T-helper 17 cell (primary cell): ENCODE results near the gene LRRC9. TPM values are rescaled to one million over a fixed set of nuclear protein-coding genes. Genes with fewer than 3 reads are reported as not detected.
"Not testable (repeated sequence)": the region's sequence is repeated elsewhere in the genome, so short reads cannot be mapped to it uniquely, and the experiment has no call there.

Source experiments
- ATAC-seq: fragments of 150-1000 bp; cut with Tn5 transposase; 2 replicates; pipeline ENCODE4 v1.10.0; 2021; ENCODE audit warnings: mild to moderate bottlenecking, moderate library complexity
- DNase-seq, 3 donors: peaks; one replicate each; pipeline versions ENCODE4 v3.0.0 to v3.0.0-alpha.2; 2020 to 2021
- H3K9me3 ChIP-seq: one replicate; pipeline ENCODE4 v1.7.0; 2013; ENCODE audit warnings: low read length, mild to moderate bottlenecking; ENCODE audit not compliant: control insufficient read depth, poor library complexity, severe bottlenecking
- H3K27ac Mint-ChIP-seq: one replicate; pipeline ENCODE4 v1.8.0; 2022; ENCODE audit warnings: mild to moderate bottlenecking, moderate library complexity, mixed read lengths
- H3K27me3 Mint-ChIP-seq: one replicate; pipeline ENCODE4 v1.8.0; 2022; ENCODE audit warnings: mixed read lengths
- H3K36me3 Mint-ChIP-seq: one replicate; pipeline ENCODE4 v1.8.0; 2022; ENCODE audit warnings: low read depth, mixed read lengths
- H3K4me1 Mint-ChIP-seq: one replicate; pipeline ENCODE4 v1.8.0; 2022; ENCODE audit warnings: mild to moderate bottlenecking, mixed read lengths
- H3K4me3 Mint-ChIP-seq: one replicate; pipeline ENCODE4 v1.8.0; 2022; ENCODE audit warnings: mild to moderate bottlenecking, moderate library complexity, mixed read lengths
- total RNA-seq, 4 donors: library from RNA in 2 of 4; stranded (reverse) in 2 of 4; gene quantifications; one replicate each; pipeline ENCODE4 v1.2.3 and lab custom pipeline; 2022 to 2026

Gene LRRC9
- total RNA-seq, 2 donors from 2014 or later: not detected

DNA sequence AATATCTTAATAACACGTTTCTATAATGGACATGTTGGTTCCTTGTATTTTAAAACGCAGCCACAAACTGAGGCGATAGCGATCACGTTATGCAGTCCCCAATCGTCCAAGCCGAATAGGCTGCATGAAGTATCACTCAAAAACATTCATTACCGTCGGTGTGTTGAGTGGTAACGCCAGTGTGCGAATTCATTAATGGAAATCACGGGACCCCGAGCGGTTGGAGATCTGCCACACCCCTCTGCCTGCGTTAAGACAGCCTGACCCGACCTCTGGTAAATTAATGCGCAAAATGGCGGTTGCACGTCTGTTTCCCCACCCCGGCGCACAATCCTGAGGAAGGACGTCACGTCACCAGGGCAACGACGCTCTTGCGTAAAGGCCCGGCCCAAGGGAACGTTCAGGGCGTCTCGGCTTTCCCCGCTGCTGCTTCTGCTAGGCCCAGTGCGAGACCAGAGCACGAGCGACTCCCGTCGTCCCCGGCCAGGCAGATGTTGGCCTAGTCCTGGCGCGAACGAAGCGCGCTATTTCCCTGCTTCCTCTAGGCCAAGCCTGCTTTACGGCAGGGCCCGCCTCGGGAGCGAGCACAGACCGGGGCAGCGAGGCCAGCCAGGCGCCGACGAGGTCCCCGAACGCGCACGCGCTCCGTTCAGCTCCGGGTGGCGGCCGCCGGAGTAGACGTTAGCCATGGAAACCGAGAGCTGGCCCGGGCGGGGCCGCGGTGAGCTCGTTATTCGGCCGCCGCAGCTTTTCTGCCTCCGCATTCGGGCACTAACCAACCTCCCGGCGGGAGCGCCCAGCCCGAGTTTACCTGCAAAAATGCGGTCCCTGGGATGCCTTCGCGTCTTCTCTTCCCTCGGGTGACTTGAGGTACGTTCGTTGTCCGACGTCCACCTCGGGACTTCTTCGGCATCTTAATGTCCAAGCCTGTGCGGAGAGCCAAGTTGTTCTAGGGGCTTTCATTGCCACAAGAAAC, 171.9 kb downstream of the LRRC9 start, which contains the start of gene PCNX4:
Gene PCNX4 (plus strand): TSS at position 374 of the 976 bp plus-strand sequence. CDS start 15,716 bp downstream, outside the sequence.
- H3K27me3 Mint-ChIP-seq: no peaks in the 10 kb centered on the region
- H3K4me1 Mint-ChIP-seq: peaks cover 40% of the 10 kb centered on the region
- H3K9me3 ChIP-seq: no peaks in the 10 kb centered on the region
- peaks cover 2% of the 10 kb centered on the region for H3K36me3 Mint-ChIP-seq
- DNase-seq: peak; percentile 82 to 89 (median 86)
- H3K4me3 Mint-ChIP-seq: peak within 1 kb of the TSS; percentile 97
- ATAC-seq: peak; percentile 92
- H3K27ac Mint-ChIP-seq: peak within 1 kb of the TSS; percentile 98

GRCh38 chr14:60092526-60092920, 172.6 kb downstream of the LRRC9 start:
- ATAC-seq (no peak), DNase-seq (no peak)
- no peaks in the 10 kb centered on the region for H3K9me3 ChIP-seq
- peaks cover 2% of the 10 kb centered on the region for H3K36me3 Mint-ChIP-seq
- peaks cover 40% of the 10 kb centered on the region for H3K4me1 Mint-ChIP-seq
- H3K4me3 Mint-ChIP-seq: peak overlapping the region; percentile 97
- no peaks in the 10 kb centered on the region for H3K27me3 Mint-ChIP-seq
- peak overlapping the region; percentile 98 for H3K27ac Mint-ChIP-seq

DNA sequence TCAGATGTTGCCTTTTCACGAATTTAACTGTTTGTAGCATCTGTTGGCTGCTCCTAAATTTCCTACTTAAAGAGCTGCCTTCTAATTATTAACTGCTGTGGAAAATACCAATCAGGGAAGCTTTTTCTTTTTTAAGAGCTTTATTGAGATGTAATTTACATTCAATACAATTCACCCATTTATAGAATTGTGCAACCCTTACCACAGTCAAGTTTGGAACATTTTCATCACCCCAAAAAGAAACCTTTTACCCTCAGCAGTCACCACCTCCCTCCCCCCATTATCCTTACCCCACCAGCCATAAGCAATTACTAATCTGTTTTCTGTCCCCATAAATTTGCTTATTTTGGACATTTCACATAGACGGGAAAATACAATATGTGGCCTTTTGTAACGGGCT, 173.1 kb downstream of the LRRC9 start:
- H3K4me1 Mint-ChIP-seq: peaks cover 44% of the 10 kb centered on the region
- peak overlapping the region; percentile 98 for H3K27ac Mint-ChIP-seq
- H3K9me3 ChIP-seq: no peaks in the 10 kb centered on the region
- no peaks in the 10 kb centered on the region for H3K27me3 Mint-ChIP-seq
- H3K36me3 Mint-ChIP-seq: peaks cover 6% of the 10 kb centered on the region
- ATAC-seq (no peak), DNase-seq (no peak)
- peak overlapping the region; percentile 97 for H3K4me3 Mint-ChIP-seq

GRCh38 chr14:60093606-60094005, 173.7 kb downstream of the LRRC9 start:
- H3K27ac Mint-ChIP-seq: peak overlapping the region; percentile 98
- no peak for ATAC-seq
- no peaks in the 10 kb centered on the region for H3K27me3 Mint-ChIP-seq
- H3K36me3 Mint-ChIP-seq: peaks cover 7% of the 10 kb centered on the region
- no peaks in the 10 kb centered on the region for H3K9me3 ChIP-seq
- H3K4me1 Mint-ChIP-seq: peaks cover 48% of the 10 kb centered on the region
- peak overlapping the region; percentile 97 for H3K4me3 Mint-ChIP-seq
- no peak for DNase-seq

DNA sequence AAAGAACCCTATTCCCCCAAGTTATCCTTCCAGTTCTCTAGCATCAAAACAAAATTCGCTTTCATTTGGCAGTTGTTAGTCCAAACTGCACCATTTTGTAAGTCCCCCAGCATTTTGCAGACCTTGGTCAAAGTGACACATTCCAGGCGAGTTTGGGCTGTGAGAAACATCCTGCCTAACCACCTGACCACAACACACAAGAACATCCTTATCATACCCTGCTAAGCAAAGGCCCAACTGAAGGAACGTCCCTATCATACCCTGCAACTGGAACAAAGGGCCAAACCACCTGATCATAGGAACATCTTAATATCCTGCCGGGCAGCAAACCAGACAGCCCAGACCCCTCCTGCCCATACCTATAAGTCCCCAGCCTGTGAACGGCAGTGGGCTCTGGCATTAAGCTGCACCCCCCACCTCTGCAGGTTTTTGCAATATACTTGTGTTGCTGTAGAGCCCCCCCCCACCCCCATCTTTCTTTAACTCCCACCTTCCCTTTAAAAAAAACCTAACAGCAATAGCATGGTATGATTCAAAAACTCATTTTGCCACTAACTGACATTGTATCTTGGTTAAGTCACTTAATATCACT, 174.5 kb downstream of the LRRC9 start:
- no peaks in the 10 kb centered on the region for H3K9me3 ChIP-seq
- no peak for ATAC-seq
- no peak for DNase-seq
- Mint-ChIP-seq H3K27me3 (no peaks in the 10 kb centered on the region), H3K36me3 (peaks cover 7% of the 10 kb centered on the region), H3K27ac (peak overlapping the region; percentile 1), H3K4me3 (peak overlapping the region; percentile 34), H3K4me1 (peaks cover 48% of the 10 kb centered on the region)

GRCh38 chr14:60095231-60095630, 175.3 kb downstream of the LRRC9 start:
- Mint-ChIP-seq H3K36me3 (peaks cover 7% of the 10 kb centered on the region), H3K27me3 (no peaks in the 10 kb centered on the region), H3K4me1 (peaks cover 45% of the 10 kb centered on the region), H3K27ac (no peak overlapping the region), H3K4me3 (peak overlapping the region; percentile 28)
- no peak for DNase-seq
- no peak for ATAC-seq
- no peaks in the 10 kb centered on the region for H3K9me3 ChIP-seq

- H3K27me3 Mint-ChIP-seq: no peaks in the 10 kb centered on the region
- no peak for DNase-seq
- H3K4me3 Mint-ChIP-seq: no peak overlapping the region
- no peaks in the 10 kb centered on the region for H3K9me3 ChIP-seq
- peaks cover 10% of the 10 kb centered on the region for H3K36me3 Mint-ChIP-seq
- peaks cover 47% of the 10 kb centered on the region for H3K4me1 Mint-ChIP-seq
- no peak overlapping the region for H3K27ac Mint-ChIP-seq
- ATAC-seq: no peak
Measured at GRCh38 chr14:60095781-60096450, 176.0 kb downstream of the LRRC9 start.

GRCh38 chr14:60097974-60098373, 178.0 kb downstream of the LRRC9 start:
- H3K4me3 Mint-ChIP-seq: no peak overlapping the region
- H3K9me3 ChIP-seq: no peaks in the 10 kb centered on the region
- DNase-seq (no peak), ATAC-seq (no peak)
- peaks cover 44% of the 10 kb centered on the region for H3K4me1 Mint-ChIP-seq
- H3K27ac Mint-ChIP-seq: peak overlapping the region; percentile 73
- peaks cover 10% of the 10 kb centered on the region for H3K36me3 Mint-ChIP-seq
- H3K27me3 Mint-ChIP-seq: no peaks in the 10 kb centered on the region

GRCh38 chr14:60099855-60100254, 179.9 kb downstream of the LRRC9 start:
- not testable (repeated sequence) for H3K36me3 Mint-ChIP-seq, H3K27me3 Mint-ChIP-seq, H3K9me3 ChIP-seq, DNase-seq, ATAC-seq, H3K27ac Mint-ChIP-seq, H3K4me3 Mint-ChIP-seq
- peaks cover 29% of the 10 kb centered on the region for H3K4me1 Mint-ChIP-seq

DNA sequence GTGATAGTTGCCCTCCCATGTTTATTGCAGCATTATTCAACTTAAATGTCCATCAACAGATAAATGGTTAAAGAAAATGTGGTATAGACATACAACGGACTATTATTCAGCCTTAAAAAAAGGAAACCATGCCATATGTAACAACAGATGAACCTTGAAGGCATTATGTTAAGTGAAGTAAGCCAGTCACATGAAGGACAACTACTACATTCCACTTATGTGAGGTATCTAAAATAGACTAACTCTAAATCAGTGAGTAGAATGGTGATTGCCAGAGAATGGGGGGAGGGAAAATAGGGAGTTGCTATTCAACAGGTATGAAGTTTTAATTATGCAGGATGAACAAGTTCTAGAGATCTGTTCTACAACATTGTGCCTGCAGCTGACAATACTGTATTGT, 181.8 kb downstream of the LRRC9 start:
- Mint-ChIP-seq H3K4me1 (peaks cover 28% of the 10 kb centered on the region), H3K27ac (no peak overlapping the region), H3K4me3 (no peak overlapping the region), H3K27me3 (no peaks in the 10 kb centered on the region), H3K36me3 (peaks cover 8% of the 10 kb centered on the region)
- H3K9me3 ChIP-seq: no peaks in the 10 kb centered on the region
- DNase-seq (no peak), ATAC-seq (no peak)

GRCh38 chr14:60102389-60102788, 182.4 kb downstream of the LRRC9 start:
- Mint-ChIP-seq H3K27ac (no peak overlapping the region), H3K27me3 (no peaks in the 10 kb centered on the region), H3K4me3 (no peak overlapping the region), H3K36me3 (peaks cover 8% of the 10 kb centered on the region), H3K4me1 (peaks cover 28% of the 10 kb centered on the region)
- no peaks in the 10 kb centered on the region for H3K9me3 ChIP-seq
- no peak for ATAC-seq
- DNase-seq: no peak

- no peaks in the 10 kb centered on the region for H3K9me3 ChIP-seq
- H3K27ac Mint-ChIP-seq: no peak overlapping the region
- no peaks in the 10 kb centered on the region for H3K27me3 Mint-ChIP-seq
- DNase-seq (no peak), ATAC-seq (no peak)
- peaks cover 4% of the 10 kb centered on the region for H3K36me3 Mint-ChIP-seq
- H3K4me3 Mint-ChIP-seq: no peak overlapping the region
- H3K4me1 Mint-ChIP-seq: peaks cover 22% of the 10 kb centered on the region
Measured at GRCh38 chr14:60106339-60106738, 186.4 kb downstream of the LRRC9 start.

DNA sequence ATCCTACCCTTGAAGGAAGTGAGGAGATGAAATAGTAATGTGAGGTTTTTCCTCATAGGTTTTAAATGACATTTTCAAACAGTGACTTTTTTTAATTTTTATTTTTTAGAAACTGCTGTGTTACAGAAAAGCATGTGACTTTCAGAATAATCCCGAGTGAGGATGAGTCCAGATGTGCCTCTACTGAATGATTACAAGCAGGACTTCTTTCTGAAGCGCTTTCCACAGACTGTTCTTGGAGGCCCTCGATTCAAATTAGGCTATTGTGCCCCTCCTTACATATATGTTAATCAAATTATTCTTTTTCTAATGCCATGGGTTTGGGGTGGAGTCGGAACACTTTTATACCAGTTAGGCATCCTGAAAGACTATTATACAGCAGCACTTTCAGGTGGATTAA, 187.5 kb downstream of the LRRC9 start:
- Mint-ChIP-seq H3K36me3 (peaks cover 4% of the 10 kb centered on the region), H3K27ac (no peak overlapping the region), H3K4me1 (peaks cover 18% of the 10 kb centered on the region), H3K27me3 (no peaks in the 10 kb centered on the region), H3K4me3 (no peak overlapping the region)
- DNase-seq (no peak), ATAC-seq (no peak)
- no peaks in the 10 kb centered on the region for H3K9me3 ChIP-seq
